CD4-positive, alpha-beta T cell treated with Interleukin-21 for 1 hour (primary cell): ENCODE results near the gene XK.
A peak's percentile ranks its signal among the peaks of the same experiment; 100 is the strongest.
"Not testable (repeated sequence)": the region's sequence is repeated elsewhere in the genome, so short reads cannot be mapped to it uniquely, and the experiment has no call there.

Experiments used
- DNase-seq: peaks from one replicate; pipeline ENCODE4 v3.0.0-alpha.2; 2020

The XK gene, protein sequence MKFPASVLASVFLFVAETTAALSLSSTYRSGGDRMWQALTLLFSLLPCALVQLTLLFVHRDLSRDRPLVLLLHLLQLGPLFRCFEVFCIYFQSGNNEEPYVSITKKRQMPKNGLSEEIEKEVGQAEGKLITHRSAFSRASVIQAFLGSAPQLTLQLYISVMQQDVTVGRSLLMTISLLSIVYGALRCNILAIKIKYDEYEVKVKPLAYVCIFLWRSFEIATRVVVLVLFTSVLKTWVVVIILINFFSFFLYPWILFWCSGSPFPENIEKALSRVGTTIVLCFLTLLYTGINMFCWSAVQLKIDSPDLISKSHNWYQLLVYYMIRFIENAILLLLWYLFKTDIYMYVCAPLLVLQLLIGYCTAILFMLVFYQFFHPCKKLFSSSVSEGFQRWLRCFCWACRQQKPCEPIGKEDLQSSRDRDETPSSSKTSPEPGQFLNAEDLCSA

DNA sequence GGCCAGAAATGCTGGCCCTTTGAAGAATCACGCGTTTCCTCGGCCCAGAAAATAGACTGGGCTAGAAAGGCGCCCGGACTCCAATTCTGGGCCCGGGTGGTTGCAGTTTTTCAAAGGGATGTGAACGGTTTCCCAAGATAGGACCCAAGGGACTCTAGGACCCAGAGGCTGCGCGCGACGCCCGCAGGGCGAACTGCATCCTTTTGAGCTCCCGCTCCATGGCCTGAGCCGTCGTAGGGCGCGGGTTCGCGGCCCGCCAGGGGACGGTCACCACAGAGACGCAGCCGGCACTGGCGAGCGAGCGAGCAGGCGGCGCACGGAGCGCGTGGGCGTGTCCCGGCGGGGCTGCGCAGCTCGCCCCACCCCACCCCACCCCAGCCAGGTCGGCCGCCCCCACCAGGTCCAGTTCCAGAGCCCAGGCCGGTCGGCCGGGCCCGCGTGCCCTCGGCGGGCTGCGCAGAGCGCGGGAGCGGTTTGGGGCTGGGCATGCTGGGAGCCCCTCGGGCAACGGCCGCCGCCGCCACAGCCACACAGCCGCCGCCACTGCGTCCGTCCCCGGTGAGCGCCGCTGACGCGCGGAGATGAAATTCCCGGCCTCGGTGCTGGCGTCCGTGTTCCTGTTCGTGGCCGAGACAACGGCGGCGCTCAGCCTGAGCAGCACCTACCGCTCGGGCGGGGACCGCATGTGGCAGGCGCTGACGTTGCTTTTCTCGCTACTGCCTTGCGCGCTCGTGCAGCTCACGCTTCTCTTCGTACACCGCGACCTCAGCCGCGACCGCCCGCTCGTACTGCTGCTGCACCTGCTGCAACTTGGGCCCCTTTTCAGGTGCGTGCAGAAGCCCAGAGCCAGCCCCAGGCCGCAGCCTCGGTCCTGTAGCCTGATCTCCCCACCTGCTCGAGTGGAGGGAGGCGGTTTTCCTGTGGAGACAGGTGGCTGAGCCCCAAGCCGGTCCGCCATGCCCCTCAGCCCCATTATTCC is at the start of gene XK:
Gene XK (plus strand): TSS at position 411 of the 979 bp plus-strand sequence. CDS start 171 bp downstream, at position 582.
- peak; percentile 23 for DNase-seq

DNA sequence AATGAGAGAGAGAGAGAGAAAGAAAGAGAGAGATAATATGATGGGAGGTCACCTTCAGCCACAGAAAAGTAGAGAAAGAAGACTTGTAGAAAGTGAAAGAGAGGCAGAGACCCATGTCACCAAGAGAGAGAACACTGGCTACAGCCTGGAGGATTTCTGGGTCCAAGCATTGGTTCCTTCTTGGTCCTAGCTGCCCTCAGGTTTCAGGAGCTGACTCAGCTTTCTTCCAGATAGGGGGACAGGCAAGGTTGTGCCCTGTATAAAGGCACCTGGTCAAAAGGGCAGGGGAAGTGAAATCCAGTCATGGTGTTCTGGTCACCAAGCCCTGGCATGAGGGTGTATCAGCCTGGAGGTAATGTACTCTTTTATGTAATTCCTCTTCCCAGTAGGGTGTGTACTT is 47.5 kb upstream of the XK start:
- DNase-seq: no peak

DNA sequence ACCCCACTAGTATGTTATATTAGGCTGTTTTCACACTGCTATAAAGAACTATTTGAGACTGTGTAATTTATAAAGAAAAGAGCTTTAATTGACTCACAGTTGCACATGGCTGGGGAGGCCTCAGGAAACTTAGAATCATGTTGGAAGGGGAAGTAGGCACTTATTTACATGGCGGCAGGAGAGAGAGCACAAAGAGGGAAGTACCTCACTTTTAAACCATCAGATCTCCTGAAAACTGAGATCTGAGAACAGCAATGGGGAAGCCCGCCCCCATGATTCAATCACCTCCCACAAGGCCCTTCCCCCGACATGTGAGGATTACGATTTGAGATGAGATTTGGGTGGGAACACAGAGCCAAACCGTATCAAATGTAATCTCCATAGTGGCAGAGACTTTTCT is 45.4 kb upstream of the XK start:
- no peak for DNase-seq

DNA sequence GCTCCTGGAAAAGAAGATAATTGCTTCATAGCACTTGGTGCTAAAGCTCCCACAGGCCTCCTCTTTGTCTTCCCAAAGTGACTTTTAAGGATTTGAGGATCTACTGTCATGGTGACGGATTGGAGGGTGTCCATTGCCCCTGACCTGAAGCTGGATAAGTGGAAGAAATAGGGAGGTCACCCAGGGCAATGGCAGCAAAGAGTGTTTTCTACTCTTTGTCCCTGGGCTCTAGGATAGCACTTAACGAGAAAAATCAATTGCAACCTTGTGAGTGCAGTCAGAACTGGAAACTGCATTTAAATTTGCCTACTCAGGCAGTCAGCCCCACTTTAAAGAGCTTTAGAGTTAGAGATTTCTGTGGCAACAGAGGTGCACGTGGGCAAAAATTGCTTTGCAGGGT is 43.7 kb upstream of the XK start:
- no peak for DNase-seq

DNA sequence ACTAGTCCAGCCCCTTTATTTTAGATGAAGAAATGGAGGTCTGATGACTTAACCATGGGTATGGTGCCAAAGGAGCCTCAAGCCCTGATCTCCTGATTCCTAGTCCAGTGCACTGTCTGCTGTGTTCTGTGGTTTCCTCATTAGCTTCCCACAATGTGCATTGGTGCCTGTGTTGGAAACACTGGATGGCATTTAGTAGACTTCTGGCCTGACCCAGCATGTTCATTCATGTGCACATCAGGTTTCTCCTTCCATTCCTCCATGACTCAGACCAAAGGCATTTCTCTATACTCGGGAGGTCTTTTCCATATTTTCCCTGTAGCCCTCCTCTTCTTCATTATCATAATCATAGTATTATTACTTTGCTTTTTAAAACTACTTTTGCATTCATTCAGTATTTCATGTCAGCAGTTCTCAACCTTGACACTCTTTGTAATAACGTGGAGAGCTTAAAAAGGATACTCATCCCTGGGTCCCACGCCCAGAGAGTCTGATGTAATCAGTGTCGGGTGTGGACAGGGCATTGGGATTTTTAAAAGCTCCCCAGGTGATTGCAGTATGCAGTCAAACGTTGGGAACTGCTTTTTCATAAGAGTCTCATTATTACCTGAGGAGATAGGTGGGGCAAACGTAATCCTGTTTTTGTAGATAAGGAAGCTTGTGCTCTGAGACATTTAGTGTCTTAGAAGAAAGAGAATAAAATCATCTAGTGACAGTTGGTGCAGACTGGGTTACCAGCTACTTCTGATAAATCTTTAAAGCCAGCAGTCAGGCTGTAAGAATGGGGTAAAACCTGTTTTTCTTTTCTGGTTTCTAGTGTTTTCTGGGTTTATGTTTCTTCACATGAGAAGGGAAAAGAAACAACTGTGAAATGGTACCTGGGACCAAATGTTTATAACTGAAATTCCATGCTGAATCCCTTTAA is 40.9 kb upstream of the XK start:
- no peak for DNase-seq

DNA sequence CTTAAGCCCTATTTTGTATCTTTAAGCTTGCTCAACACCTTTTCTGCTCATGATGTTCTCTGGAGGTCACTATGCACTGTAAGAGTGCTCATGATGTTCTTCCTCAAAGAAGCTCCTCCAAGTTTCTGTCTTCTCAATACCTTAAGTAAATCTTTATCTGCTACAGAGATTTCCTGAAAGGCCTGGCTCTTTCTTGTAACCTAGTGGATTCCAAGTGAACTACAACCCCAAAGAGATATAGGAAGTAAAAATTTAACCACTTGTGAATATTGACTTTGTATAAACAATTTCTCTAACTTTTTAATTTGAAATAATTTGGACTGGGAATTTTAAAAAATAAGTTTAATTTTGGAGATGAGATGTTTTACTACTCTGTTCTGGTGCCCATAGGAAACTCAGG is 39.3 kb upstream of the XK start:
- no peak for DNase-seq

DNA sequence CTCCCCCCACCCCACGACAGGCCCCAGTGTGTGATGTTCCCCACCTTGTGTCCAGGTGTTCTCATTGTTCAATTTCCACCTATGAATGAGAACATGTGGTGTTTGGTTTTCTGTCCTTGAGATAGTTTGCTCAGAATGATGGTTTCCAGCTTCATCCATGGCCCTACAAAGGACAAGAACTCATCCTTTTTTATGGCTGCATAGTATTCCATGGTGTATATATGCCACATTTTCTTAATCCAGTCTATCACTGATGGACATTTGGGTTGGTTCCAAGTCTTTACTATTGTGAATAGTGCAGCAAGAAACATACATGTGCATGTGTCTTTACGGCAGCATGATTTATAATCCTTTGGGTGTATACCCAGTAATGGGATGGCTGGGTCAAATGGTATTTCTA is 34.7 kb upstream of the XK start:
- not testable (repeated sequence) for DNase-seq

DNA sequence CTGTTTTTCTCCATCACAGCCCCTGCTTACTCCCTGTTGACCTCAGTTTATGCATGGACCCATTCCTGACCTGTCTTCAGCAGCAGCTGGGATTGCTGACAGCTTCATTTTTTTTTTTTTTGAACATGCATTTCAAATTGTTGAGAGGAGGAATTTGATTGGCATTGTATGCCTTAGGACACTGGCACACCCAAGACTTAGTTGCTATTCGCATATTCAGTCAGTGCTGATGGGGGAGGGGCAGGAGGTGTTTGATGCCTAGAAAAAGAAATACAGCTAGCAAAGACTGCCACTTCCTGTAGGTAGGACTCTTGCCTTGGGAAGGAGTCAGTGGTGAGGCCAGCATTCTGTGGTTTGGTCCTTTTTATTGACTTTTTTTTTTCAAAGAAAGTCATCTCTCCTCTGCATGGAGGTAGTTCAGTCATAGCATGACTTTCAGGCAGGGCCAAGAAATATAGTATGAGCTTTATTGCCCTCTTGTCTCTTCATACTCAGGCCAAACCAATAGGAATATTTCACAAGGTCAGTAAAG is 33.6 kb upstream of the XK start:
- DNase-seq: no peak

DNA sequence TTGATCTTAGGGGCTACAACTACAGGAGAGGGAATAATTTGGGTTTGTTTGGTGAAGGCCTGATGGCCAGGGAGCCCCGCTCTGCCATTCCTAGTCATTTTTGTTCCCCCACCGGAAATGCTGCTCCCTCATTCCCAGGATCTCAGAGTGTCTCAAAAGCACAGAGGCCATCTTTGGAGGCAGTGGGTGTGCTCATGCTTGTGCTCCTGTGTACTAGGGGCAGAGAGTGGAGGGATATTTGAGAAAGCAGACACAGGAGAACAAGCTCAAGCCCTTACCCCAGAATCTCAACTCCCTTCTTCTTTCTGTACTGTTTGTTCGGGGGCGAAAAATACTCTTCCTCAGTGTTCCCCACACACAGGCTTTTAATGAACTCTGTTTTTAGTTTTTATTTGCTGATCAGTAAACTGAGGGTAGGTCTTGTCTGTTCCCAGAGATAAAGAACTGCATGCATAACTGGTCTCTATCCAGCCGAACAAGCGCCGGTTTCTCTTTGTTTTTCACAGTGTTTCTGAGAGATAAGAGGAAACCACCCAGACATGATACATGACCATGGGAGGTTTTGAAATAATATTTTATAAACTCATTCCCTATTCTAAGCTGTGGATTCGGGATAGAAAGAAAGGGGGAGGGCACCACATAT is 32.9 kb upstream of the XK start:
- DNase-seq: no peak

DNA sequence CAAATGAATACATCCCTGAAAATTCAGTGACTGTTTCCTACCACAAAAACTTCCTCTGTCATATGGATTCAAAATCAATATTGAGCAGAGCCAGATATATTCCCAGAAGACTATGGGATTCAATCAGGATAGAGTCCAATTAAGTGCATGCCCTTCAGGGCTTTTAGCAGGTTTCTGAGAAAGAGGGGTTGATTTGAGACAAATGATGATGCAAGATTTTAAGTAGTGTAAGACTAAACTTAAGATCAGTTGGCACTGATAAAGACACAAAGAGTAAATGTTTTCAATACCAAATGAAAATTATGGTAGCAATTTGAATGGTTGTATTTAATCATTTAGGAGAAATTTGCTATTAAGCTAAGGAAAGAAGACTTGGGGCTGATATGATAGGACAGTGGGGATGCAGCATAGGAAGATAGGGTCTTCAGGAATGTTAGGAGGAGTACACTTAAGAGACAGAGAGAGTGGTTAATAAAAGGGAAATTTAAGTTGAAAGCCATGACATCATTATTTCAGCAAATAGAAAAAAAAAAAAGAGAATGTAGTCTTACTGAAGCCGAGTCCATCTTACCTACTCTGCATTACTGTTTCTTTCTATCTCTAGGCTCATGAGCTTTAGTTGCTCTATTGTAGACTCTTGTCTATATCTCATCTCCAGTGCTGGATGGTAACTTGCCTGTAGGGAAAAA is 32.0 kb upstream of the XK start:
- no peak for DNase-seq

DNA sequence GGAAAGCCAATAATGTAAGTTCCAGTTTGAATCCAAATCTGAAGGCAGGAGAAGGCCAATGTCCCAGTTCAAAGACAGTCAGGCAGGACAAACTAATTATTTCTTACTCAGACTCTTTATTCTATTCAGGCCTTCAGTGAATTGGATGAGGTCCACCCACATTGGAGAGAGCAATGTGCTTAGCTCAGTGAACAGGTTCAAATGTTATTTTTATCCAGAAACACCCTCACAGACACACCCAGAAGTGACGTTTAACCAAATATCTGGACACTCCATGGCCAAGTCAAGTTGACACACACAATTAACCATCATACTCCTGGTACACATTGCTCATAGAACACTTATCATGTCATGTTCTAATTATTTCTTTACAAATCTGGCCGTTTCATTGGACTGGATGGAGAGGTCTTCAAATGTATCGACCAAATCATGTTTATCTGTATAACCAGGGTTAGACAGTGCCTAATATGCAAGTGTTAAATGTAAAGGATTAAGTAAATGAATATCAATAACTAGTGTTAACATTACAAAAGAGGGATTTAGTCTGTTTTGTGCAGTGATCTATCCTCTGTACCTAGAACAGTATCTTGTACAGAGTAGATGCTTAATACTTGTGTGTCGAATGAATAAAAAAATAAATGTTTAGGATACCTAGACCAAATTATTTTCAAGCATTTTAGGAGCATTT is 27.1 kb upstream of the XK start:
- no peak for DNase-seq

DNA sequence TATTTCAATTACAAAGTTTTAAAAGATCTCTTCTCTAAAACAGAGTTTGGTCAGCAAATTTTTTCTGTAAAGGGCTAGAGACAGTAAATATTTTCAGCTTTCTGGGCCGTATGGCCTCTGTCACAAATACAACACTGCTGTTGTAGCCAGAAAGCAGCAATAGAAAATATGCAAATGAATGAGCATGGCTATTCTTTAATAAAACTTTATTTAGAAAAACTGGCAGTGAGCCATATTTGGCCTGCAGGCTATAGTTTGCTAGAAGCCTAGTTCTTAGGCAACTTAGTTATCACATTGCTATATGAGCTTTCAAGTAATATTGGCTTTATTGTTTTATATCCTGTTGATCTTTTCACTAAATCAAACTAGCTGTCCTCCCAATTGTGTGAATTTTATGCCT is 26.5 kb upstream of the XK start:
- DNase-seq: no peak

DNA sequence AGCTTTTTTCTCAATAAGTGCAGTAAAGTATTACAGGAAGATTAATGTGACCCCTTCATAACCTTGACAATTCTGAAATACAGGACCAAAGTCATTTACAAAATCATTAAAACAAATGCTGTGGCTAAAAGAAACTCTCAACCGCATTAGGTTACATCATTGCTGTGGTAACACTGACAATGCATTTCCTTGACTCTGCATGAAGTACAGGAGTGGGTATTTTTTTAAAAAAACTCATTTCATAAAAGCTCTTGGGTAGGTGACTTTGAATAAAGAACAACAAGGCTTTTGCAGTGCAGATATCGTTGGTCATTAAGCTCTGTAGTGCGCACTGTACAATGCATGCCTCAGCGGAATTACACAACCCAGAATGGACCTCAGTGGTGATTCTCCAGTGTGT is 23.4 kb upstream of the XK start:
- DNase-seq: no peak

DNA sequence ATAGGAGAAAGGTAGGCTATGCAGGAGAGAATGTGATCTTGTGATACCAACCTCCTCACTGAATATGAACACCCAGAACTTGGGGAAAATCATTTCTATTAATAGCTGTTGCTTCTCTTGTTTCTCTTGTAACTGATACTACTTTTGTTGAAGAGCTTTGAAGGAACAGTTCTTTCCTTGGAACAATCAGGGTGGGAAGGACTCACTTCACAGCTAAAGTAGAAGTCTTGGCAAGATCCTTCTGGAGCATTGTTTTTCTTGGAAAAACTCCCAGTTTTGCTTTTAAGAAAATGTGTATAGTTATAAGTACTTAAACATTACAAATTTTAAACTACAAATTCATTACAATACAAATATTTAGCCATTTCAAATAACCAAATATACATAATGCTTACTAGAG is 19.1 kb upstream of the XK start:
- no peak for DNase-seq

DNA sequence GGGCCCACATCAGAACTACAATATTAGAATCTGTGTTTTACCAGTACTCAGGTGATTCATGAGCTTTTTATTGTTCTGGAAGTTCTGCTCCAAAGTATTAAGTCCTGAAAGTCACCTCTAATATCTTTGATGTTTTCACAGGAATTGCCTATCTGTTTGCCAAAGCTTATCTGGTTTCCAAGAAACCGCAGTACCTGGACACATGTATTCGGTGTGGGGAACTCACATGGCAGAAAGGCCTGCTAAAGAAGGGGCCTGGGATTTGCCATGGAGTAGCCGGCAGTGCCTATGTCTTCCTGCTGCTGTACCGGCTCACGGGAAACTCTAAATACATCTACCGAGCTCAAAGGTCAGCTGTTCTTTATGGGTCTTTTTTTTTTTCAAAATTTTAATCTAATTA is 18.4 kb upstream of the XK start:
- no peak for DNase-seq

DNA sequence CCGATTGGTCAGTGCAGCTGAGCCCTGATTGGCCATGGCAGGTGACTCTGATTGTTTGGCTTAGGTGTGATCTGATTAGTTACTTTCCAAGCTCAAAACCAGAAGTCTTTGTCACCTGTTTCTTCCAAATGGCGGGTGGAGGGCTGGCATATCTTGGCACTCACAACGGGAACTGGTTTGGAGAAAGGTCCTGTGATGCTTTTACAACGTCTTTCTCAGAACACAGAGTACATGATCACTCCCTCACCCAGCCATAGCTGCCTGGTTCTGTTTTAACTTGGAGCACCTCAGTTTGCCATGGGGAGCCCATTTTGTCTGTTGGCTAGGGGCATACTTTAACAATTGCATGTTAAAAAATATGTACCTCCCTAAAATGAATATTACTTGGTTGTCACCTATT is 13.0 kb upstream of the XK start:
- DNase-seq: no peak

DNA sequence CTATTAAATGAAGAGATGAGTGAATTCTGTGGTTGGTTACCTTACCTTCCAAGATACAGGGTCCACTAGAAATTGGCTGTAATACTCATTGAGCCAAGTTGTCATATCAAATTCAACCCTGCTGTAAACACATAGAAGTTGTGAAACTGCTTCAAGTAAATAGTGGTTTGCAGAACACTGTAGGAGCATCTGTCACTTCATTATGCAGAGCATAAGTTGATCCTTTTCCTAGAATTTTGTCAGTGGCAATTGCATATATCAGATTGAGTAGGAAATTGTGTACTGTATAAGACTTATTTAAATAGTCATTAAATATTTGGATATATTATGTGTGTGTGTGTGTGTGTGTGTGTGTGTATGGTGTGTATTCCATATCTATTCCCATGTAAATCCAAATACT is 8.8 kb upstream of the XK start:
- no peak for DNase-seq

DNA sequence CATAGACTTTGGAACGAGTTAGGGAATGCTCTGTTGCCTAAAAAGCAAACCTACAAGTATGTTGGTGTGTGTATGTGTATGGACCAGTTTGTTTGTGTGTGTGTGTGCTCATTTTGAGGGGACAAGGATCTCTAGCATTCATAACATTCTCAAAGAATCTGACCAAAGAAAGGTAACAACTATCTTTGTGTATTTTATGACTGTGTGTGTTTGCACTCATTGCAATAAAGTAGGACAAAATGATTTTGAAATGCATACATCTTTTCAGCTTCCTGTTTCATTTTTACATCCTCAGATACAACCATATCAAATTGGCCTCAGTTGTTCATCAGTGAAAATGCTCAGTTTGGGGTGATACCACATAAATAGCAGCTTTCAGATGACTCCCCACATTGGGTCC is 8.3 kb upstream of the XK start:
- no peak for DNase-seq

DNA sequence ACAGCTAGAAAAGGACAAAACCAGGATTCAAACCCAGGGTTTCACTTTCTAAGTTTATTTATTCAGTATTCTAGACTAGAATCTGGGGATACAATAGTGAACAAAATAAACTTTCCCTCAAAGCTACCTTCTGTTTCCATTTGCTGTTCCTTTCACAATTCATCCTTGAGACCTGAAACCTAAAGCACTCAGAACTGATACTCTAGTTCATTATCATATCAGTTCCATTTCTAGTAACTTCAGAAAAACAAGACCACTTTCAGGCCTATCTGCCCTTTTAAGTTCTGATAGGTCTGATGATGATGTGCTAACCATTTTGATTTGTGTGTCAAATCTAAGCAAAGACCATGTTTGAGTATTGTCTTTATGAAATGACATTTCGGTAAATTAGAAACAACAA is 7.8 kb upstream of the XK start:
- no peak for DNase-seq

DNA sequence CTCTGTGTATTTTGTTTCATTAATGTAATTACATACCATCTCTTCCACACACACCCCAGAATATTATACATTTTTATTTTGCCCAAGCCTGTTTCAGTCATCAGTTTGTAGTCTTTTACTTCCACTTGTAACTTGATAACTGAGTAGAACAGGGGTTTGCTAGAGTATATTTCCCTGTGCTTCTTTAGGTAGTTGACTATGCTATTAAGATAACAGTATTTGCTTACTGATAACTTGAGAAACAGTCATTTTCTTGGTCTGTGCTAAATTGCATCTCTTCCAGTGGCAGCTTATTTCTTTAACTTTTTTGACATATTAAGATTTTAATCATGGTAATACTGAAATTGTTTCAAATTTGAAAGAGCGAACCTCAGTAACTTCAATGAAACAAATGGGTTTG is 7.0 kb upstream of the XK start:
- DNase-seq: no peak

DNA sequence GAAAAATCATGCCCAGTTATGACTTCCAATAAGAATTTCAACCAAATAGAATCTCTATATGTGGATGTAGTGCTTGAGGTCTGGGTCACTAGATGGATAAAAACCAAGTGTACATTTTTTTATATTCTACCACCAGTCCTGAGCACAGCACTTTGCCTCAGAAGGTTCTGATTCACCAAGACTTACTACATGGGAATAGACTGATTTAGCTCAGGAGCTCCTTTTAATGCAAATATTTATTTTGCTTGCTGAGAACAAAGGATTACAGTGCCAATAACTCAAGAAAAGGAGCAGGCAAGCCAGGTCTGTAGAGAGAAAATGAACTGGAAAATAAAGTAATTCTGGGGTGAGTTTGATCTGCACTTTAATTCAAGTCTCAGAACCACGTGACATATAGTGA is 6.4 kb upstream of the XK start:
- no peak for DNase-seq
